H1 (cell line): ENCODE results near the gene CDH18. TPM values are rescaled to one million over a fixed set of nuclear protein-coding genes. Genes with fewer than 3 reads are reported as not detected.

ENCODE experiments used
- HDAC2 ChIP-seq, 2 experiments: fragments of 300-600 bp in 1 of 2; sonication (generic) in 1 of 2; IDR thresholded peaks; 2 replicates each; pipeline ENCODE4 v1.6.1; 2011 to 2012; ENCODE audit warnings: low read depth in 2 of 2, low read length in 2 of 2, mild to moderate bottlenecking in 2 of 2, moderate library complexity in 2 of 2, borderline replicate concordance in 1 of 2, inconsistent platforms in 1 of 2
- SIRT6 ChIP-seq: IDR thresholded peaks from one replicate; pipeline ENCODE4 v1.7.1; 2012; ENCODE audit warnings: low read length, inconsistent platforms
- TAF7 ChIP-seq: optimal IDR thresholded peaks from 2 replicates; pipeline ENCODE3; 2011; ENCODE audit warnings: low read depth, mild to moderate bottlenecking, inconsistent platforms, low read length, moderate library complexity, borderline replicate concordance
- TEAD4 ChIP-seq: IDR thresholded peaks from 2 replicates; pipeline ENCODE4 v1.6.1; 2012; ENCODE audit warnings: low read depth, low read length, inconsistent platforms, mixed read lengths
- polyA plus RNA-seq, 7 experiments: library from polyadenylated mRNA; depleted of rRNA in 3 of 7; stranded (reverse) in 5 of 7; unstranded in 2 of 7; fragments of >200 nt in 5 of 7; fragments of 200-250 nt in 2 of 7; gene quantifications; 1 replicate in 5 of 7; 2 replicates in 1 of 7; 4 replicates in 1 of 7; pipeline versions ENCODE4 v1.2.1 to v1.2.3, GENCODE V29; 2011 to 2013; ENCODE audit warnings: missing spikeins in 2 of 7, mixed read lengths in 2 of 7
- total RNA-seq: library from RNA; stranded (reverse); fragmentation: NEBNext Ultra II Directional; extraction: Animal tissue kit (Norgen Biotek cat#: 25700); gene quantifications from 2 replicates; pipeline ENCODE4 v1.2.1, GENCODE V29; 2021
- TF ChIP-seq, protein P1 (sequence below): fragments of 300-600 bp; sonication (generic); IDR thresholded peaks from 2 replicates; pipeline ENCODE4 v1.7.1; 2012; ENCODE audit warnings: low read length, moderate library complexity, mild to moderate bottlenecking, inconsistent platforms; ENCODE audit not compliant: insufficient replicate concordance
- TF ChIP-seq, protein P2 (sequence below): IDR thresholded peaks from 2 replicates; pipeline ENCODE4 v1.6.1; 2012; ENCODE audit warnings: low read length, inconsistent platforms

Gene CDH18
- total and polyA plus RNA-seq, 2 of the 8 experiments (the other 6 are each of a cell fraction or from before 2014, with no cell fraction given), result 0.30 to 0.32 TPM

DNA sequence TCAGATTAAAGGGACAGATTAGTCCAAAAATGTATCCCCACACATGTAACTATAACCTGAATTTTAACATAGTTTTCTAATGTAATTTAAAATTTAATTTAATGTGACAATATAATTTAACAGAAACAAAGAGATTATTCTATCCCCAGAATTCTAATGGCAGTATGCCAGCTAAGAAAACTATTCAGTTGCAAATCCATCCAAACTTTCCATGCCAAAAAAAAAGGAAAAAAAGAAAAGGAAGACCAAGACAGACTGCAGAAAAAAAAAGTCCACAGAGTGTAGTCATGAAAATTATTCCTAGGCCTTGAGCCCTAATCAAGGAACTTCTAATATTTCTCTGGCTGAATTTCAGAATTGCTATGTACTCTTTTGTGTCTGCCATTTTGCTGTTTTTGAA is 217.6 kb downstream of the CDH18 start (continued):
- TF ChIP-seq, protein P1, sequence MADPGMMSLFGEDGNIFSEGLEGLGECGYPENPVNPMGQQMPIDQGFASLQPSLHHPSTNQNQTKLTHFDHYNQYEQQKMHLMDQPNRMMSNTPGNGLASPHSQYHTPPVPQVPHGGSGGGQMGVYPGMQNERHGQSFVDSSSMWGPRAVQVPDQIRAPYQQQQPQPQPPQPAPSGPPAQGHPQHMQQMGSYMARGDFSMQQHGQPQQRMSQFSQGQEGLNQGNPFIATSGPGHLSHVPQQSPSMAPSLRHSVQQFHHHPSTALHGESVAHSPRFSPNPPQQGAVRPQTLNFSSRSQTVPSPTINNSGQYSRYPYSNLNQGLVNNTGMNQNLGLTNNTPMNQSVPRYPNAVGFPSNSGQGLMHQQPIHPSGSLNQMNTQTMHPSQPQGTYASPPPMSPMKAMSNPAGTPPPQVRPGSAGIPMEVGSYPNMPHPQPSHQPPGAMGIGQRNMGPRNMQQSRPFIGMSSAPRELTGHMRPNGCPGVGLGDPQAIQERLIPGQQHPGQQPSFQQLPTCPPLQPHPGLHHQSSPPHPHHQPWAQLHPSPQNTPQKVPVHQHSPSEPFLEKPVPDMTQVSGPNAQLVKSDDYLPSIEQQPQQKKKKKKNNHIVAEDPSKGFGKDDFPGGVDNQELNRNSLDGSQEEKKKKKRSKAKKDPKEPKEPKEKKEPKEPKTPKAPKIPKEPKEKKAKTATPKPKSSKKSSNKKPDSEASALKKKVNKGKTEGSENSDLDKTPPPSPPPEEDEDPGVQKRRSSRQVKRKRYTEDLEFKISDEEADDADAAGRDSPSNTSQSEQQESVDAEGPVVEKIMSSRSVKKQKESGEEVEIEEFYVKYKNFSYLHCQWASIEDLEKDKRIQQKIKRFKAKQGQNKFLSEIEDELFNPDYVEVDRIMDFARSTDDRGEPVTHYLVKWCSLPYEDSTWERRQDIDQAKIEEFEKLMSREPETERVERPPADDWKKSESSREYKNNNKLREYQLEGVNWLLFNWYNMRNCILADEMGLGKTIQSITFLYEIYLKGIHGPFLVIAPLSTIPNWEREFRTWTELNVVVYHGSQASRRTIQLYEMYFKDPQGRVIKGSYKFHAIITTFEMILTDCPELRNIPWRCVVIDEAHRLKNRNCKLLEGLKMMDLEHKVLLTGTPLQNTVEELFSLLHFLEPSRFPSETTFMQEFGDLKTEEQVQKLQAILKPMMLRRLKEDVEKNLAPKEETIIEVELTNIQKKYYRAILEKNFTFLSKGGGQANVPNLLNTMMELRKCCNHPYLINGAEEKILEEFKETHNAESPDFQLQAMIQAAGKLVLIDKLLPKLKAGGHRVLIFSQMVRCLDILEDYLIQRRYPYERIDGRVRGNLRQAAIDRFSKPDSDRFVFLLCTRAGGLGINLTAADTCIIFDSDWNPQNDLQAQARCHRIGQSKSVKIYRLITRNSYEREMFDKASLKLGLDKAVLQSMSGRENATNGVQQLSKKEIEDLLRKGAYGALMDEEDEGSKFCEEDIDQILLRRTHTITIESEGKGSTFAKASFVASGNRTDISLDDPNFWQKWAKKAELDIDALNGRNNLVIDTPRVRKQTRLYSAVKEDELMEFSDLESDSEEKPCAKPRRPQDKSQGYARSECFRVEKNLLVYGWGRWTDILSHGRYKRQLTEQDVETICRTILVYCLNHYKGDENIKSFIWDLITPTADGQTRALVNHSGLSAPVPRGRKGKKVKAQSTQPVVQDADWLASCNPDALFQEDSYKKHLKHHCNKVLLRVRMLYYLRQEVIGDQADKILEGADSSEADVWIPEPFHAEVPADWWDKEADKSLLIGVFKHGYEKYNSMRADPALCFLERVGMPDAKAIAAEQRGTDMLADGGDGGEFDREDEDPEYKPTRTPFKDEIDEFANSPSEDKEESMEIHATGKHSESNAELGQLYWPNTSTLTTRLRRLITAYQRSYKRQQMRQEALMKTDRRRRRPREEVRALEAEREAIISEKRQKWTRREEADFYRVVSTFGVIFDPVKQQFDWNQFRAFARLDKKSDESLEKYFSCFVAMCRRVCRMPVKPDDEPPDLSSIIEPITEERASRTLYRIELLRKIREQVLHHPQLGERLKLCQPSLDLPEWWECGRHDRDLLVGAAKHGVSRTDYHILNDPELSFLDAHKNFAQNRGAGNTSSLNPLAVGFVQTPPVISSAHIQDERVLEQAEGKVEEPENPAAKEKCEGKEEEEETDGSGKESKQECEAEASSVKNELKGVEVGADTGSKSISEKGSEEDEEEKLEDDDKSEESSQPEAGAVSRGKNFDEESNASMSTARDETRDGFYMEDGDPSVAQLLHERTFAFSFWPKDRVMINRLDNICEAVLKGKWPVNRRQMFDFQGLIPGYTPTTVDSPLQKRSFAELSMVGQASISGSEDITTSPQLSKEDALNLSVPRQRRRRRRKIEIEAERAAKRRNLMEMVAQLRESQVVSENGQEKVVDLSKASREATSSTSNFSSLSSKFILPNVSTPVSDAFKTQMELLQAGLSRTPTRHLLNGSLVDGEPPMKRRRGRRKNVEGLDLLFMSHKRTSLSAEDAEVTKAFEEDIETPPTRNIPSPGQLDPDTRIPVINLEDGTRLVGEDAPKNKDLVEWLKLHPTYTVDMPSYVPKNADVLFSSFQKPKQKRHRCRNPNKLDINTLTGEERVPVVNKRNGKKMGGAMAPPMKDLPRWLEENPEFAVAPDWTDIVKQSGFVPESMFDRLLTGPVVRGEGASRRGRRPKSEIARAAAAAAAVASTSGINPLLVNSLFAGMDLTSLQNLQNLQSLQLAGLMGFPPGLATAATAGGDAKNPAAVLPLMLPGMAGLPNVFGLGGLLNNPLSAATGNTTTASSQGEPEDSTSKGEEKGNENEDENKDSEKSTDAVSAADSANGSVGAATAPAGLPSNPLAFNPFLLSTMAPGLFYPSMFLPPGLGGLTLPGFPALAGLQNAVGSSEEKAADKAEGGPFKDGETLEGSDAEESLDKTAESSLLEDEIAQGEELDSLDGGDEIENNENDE, result no peak
- TF ChIP-seq SIRT6, result no peak
- TF ChIP-seq, protein P2, sequence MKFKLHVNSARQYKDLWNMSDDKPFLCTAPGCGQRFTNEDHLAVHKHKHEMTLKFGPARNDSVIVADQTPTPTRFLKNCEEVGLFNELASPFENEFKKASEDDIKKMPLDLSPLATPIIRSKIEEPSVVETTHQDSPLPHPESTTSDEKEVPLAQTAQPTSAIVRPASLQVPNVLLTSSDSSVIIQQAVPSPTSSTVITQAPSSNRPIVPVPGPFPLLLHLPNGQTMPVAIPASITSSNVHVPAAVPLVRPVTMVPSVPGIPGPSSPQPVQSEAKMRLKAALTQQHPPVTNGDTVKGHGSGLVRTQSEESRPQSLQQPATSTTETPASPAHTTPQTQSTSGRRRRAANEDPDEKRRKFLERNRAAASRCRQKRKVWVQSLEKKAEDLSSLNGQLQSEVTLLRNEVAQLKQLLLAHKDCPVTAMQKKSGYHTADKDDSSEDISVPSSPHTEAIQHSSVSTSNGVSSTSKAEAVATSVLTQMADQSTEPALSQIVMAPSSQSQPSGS, result no peak
- TF ChIP-seq HDAC2 (IDR thresholded peaks at IDR 0.05; ENCODE audit: borderline replicate concordance in 1 of 2, low read depth in 2 of 2, low read length in 2 of 2), result no peak
- TF ChIP-seq TEAD4, result no peak
- no peak for TF ChIP-seq TAF7
